LHCN-M2 (cell line): ENCODE measurements around the gene GALNT14. TPM values are rescaled to one million over a fixed set of nuclear protein-coding genes. Genes with fewer than 3 reads are reported as not detected.

Experiments
- DNase-seq: peaks from one replicate; pipeline ENCODE4 v3.0.0-alpha.2; 2012; ENCODE audit warnings: low read depth
- total RNA-seq: library from RNA; depleted of rRNA; stranded (reverse); fragments of >200 nt; gene quantifications from 2 replicates; pipeline ENCODE4 v1.2.3, GENCODE V29; 2014

The GALNT14 gene
- total RNA-seq, 1 experiment from 2014 or later, result not detected

- DNase-seq, result no peak
Measured at GRCh38 chr2:31016648-31017047, 121.6 kb downstream of the GALNT14 start.

DNA sequence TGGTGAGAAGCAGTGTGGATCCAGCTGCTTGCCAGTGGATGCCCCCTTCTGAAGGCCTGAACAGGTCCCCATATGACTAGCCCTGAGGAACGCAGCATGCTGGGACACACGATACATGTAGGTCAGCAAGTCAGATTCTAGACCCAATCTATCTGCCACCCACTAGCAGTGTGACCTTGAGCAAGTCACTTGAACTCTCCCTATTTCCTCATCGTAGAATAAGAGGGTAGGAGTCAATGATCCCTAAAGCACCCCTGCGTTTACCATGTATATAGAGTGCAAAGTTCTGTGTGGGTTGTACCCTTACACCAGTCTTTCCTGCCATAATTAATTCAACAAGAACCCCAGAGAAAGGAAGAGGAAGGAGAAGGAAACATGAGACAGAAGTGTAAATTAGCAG, 123.7 kb downstream of the GALNT14 start:
- DNase-seq, result no peak

DNA sequence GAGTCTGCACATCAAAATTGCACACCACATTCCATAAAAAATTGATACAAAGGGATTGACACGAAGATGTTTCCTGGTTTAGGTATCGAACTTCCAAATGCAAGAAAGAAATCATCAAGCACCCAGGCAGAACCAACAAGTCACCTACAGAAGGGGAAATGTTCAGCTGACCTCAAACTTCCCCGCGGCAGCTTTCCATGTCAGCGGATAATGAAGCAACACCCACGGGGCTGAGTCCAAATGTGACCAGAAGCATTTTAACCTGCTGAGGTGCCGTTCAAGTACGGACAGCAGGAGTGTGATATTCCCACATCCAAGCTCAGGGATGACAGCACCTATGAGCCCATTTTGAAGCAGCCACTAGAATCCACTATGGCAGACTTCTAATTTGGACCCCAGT, 124.9 kb downstream of the GALNT14 start:
- no peak for DNase-seq

DNA sequence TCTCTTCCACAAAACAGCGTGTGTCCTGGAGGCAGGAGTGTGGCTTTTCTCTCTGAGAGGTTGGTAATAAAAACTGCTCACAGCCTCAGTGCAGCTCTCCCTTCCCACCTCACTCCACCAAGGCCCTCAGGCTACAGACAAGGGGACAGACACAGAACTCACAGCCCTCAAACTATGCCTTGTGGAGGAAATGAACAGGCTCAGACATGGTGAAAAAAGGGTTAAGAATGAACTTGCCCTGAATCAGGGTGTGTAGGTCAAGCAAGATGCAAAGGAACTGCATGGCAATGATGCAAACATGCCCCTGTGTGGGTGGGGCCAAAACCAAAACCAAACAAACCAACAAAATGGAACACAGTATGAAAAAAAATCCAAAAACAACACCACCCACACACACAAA, 125.8 kb downstream of the GALNT14 start:
- no peak for DNase-seq

DNA sequence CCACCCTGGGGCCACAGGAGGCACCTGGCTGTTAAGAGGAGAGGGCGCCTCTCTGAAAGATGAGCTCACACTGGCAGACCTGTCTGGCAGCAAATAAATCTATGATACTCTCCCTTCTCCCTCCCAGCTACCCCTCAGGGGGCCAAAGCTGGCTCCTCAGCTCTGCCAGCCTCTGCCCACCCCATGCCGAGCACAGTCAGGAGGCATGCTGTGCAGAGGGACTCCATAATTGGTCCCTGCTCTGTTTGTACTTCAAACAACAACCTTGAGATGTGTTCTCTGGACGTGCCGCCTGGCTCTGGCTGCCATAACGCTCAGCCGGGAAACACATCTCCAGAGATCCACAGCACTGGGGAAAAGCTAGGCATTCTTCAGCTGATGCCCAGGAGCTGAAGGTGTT, 126.7 kb downstream of the GALNT14 start:
- no peak for DNase-seq

DNA sequence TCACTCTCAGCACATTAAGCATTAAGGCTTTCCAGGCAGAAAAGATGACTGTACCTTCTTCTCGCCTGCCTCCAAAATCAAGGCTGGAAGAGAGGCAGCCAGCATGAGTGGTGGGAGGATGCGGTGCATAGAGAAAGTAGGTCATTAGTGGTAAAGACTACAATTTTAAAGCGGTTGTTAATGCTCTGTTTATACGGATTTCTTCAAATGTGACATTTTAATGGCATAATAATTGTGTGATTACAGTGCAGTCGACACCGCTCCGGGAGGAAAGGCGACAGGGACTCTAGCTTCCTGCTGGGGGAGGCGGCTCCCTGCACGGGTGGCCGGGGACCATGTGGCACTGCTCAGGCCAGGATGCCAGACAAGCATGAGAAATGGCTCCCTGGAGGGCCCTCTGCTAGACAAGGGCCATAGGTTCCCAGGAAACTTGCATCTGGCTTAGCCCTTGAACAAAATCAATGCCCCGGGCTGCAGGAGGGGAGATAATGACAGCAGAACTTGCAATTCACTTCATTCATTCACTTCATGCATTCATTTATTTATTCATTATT, 129.6 kb downstream of the GALNT14 start:
- no peak for DNase-seq

DNA sequence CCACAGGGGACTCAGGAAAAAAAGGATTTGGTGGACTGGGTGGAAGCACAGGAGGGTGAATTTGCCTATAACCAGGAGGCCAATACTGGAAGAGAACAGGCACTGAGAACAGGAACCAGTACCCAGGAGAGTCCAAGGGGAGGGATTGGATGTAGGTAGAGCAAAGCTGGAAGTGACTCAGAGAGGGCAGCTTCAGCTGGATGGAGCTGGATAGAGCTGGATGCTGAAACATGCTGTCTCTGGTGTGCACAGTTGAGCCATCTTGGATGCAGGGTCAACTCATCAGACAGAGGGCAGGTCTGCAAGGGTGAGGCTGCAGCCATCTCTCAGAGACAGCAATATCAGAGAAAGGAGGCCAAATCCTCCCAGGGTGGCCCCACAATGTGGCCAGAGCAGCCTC, 134.0 kb downstream of the GALNT14 start:
- DNase-seq, result no peak

GRCh38 chr2:31003749-31004148, 134.5 kb downstream of the GALNT14 start:
- DNase-seq, result no peak

DNA sequence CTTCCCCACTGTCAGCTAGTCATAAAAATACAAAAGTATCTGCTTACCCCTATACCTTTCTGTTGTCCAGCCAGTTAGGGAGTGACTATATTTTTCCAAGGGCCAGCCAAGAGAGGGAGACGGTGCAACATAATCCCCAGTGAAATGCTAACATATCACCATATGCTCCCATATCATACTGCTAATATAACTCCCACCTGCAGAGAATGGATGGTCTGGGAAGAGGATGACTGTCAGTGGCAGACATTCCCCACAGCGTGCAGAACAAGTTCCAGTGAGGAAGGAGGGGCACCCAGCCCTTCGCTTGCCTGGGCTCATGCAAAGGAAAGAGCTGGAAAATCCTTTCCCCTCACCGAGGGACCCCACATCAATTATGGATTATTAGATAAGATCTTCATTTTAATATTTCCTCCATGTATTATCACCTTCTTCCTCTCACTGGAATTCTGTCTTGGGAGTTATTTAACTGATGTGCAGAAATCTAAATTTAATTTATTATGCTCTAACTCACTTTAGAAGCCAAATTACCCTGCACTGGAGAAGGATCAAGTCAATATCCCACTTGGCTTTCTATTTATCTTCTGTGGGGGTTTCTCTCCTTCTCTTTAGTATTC, 135.6 kb downstream of the GALNT14 start:
- no peak for DNase-seq

DNA sequence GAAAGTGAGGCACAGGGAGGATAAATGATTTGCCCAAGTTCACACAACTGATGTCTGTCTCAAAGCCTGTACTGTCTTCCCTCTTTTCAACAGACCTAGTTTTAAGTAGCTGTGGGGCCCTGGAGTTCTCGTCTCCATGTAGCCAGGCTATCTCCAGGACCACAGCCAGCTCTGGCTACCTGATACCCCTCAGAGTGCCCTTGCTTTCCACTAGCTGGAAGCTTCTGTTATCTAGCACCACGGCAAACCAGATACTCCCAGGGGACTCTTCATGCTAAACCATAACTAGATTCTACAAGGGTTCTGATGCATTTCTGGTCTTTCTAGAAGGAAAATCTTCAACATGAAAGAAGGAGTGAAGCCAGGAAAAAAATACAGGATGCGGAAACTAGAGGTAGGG, 137.3 kb downstream of the GALNT14 start:
- no peak for DNase-seq

- no peak for DNase-seq
Measured at GRCh38 chr2:30998672-30999071, 139.6 kb downstream of the GALNT14 start.

GRCh38 chr2:30997979-30998378, 140.3 kb downstream of the GALNT14 start:
- no peak for DNase-seq

- no peak for DNase-seq
Measured at GRCh38 chr2:30994227-30995056, 143.8 kb downstream of the GALNT14 start.

GRCh38 chr2:30992781-30993180, 145.5 kb downstream of the GALNT14 start:
- no peak for DNase-seq

DNA sequence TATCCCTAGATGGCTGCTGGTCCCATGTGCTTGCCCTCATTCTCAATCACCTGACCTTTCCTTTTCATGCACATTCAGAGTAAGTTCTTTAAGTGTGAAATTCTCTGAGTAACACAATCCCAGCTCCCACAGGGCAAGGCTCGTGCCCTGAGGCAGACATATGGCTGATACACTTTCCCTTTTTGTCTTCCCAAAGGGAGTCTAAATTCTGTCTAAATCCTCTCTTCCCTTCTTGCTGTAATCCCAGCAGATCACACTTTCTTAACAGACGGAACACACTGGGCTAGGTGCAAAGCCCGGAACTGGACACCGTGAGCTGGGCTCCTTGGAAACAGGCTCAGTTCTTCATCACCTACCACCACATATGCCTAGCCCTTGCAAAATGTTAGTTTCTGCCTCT, 147.6 kb downstream of the GALNT14 start:
- no peak for DNase-seq

DNA sequence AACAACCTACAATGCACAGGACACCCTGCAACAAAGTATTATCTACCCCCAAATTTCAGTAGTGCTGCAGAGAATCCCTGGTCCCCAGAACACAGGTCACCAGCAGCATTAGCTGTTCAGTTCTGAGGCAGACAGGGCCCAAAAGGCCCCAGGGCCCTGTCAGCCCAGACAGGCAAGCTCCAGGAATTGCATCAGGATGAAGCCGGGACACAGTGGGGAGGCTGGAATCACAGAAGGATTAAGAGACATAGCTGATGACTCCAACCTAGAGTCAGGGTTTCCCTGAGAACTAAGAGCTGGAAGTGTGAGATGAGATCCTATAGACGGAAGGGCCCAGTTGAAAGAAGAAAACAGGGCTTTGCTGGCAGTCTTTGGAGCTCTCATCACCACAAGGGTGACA, 148.1 kb downstream of the GALNT14 start:
- no peak for DNase-seq

DNA sequence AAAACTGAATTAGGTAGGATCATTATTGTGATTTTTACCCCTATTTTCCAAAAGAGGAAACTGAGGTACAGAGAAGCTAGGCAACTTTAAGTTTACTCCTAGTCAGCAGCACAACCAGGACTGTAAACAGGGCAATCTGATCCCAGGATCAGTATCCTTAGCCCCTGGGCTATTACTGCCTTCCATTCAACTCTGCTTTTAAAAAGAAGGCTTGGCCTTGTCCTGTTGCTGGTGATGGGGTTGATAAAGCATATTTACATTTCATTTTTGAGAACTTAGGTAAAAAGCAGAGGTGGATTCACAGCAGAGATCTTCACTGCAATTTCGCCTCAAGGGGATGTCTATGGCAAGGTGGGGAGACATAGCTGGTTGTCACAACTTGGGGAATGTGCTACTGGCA, 148.5 kb downstream of the GALNT14 start:
- DNase-seq, result no peak

GRCh38 chr2:30987566-30987965, 150.7 kb downstream of the GALNT14 start:
- no peak for DNase-seq

DNA sequence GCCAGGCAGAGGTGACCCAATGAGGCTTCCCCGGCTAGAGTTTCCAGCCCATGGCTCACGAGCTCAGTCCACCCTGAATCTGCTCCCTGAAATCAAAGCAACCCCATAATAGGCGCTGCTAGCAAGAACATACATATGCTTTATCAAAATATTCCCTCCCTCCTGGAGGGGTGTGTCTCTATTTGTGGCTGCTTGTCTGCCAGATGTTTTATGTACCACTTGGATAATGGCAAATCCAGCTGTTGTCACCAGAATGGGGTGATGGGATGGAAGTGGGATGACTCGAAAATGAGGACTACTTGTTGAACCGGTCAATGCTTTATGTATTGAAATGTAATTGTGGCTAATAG, 152.0 kb downstream of the GALNT14 start:
- no peak for DNase-seq

- DNase-seq, result no peak
Measured at GRCh38 chr2:30985493-30986230, 152.6 kb downstream of the GALNT14 start.

DNA sequence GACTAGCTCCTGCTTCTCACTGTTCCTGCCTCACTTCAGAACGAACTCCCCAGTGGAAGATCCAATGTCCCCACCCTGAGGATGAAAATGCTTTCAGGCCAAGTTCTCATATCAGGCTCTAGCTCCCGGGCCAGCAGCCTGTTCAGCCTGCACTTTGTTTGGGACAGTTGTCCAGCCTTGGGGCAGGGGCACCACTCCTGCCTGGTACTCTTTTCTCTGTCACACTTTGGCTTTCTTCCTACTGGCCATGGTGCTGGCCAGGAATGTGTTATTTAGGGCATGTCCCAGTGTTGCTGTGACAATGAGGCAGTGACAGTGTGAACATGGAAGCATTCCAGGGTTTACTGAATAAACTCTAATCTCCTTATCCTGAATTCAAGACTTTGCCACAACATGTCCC, 154.1 kb downstream of the GALNT14 start:
- no peak for DNase-seq

DNA sequence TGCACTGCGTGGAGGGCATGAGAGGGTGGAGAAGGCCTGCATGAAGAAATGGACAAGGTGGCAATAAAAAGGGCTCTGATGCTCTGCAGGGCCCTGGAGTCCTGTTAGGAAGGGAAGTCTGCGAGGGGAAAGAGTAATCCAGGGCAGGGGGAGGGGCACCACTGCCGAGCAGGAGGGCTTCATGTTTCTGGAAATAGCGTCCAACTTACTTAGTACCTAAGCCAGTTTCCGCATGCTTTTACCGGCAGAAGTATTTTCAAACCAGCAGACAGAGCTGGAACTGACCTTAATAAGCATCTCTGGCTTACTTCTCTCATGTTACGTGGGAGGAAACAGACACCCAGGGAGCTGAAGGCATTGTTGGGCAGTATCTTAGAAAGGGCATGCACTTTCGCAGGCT, 156.7 kb downstream of the GALNT14 start:
- DNase-seq, result no peak
